ENCODE results near the gene THYN1. TPM values are rescaled to one million over a fixed set of nuclear protein-coding genes. Genes with fewer than 3 reads are reported as not detected.

THYN1 gene
- total and polyA plus RNA-seq, 9 donors = 41.0 to 91.8 (median 59.6) TPM

GRCh38 chr11:134254433-134255183, 1.5 kb upstream of the THYN1 start:
- H3K4me3 ChIP-seq = peak overlapping the region; percentile 92
- no peaks in the 10 kb centered on the region for H3K9me3 ChIP-seq
- TF ChIP-seq POLR2A (IDR thresholded peaks at IDR 0.05) = no peak
- TF ChIP-seq CTCF (IDR thresholded peaks at IDR 0.05) = no peak
- no peak for TF ChIP-seq EP300 (IDR thresholded peaks at IDR 0.05)
- no peaks in the 10 kb centered on the region for H3K36me3 ChIP-seq
- H3K4me1 ChIP-seq (ENCODE audit: insufficient read depth) = peaks cover 4% of the 10 kb centered on the region
- intact Hi-C loops (cut with DNase I) = no loop called here
- DNase-seq = no peak
- no peaks in the 10 kb centered on the region for H3K27me3 ChIP-seq
- no peak overlapping the region for H3K27ac ChIP-seq
- 60 to 64% (median 62%) methylated on average over 3 of the region's 3 CpGs for WGBS, 3 donors

- intact Hi-C loops (cut with DNase I) = no loop called here
- Histone ChIP-seq H3K27ac (peak overlapping the region in 1 of 2 donors; percentile 26), H3K27me3 (no peaks in the 10 kb centered on the region), H3K4me3 (peak overlapping the region; percentile 92), H3K4me1 (ENCODE audit: insufficient read depth) (peaks cover 4% of the 10 kb centered on the region), H3K9me3 (no peaks in the 10 kb centered on the region), H3K36me3 (no peaks in the 10 kb centered on the region)
- TF ChIP-seq CTCF (IDR thresholded peaks at IDR 0.05) (no peak), POLR2A (IDR thresholded peaks at IDR 0.05) (no peak), EP300 (IDR thresholded peaks at IDR 0.05) (no peak)
- 2 to 3% (median 2%) methylated on average over 27 of the region's 27 CpGs for WGBS, 3 donors
- DNase-seq = peak in 4 of 5 donors; percentile 31 to 52 (median 38)
Measured at GRCh38 chr11:134252346-134253187, 585 bp downstream of the THYN1 start.

GRCh38 chr11:134250675-134251074, 2.5 kb downstream of the THYN1 start:
- no peak for DNase-seq
- no peak for TF ChIP-seq EP300 (IDR thresholded peaks at IDR 0.05)
- no peak for TF ChIP-seq CTCF (IDR thresholded peaks at IDR 0.05)
- Histone ChIP-seq H3K9me3 (no peaks in the 10 kb centered on the region), H3K4me1 (ENCODE audit: insufficient read depth) (peaks cover 4% of the 10 kb centered on the region), H3K4me3 (no peak overlapping the region), H3K27me3 (no peaks in the 10 kb centered on the region), H3K27ac (no peak overlapping the region), H3K36me3 (no peaks in the 10 kb centered on the region)
- WGBS, 3 donors = 85 to 90% (median 86%) methylated on average over 2 of the region's 2 CpGs
- intact Hi-C loops (cut with DNase I) = no loop called here

- Histone ChIP-seq H3K4me1 (ENCODE audit: insufficient read depth) (peaks cover 4% of the 10 kb centered on the region), H3K9me3 (no peaks in the 10 kb centered on the region), H3K27me3 (no peaks in the 10 kb centered on the region), H3K27ac (no peak overlapping the region), H3K36me3 (no peaks in the 10 kb centered on the region), H3K4me3 (no peak overlapping the region)
- WGBS, 3 donors = 89 to 94% (median 92%) methylated on average over 3 of the region's 3 CpGs
- no peak for DNase-seq
- TF ChIP-seq POLR2A (IDR thresholded peaks at IDR 0.05) = no peak
- TF ChIP-seq CTCF (IDR thresholded peaks at IDR 0.05) = no peak
- no peak for TF ChIP-seq EP300 (IDR thresholded peaks at IDR 0.05)
- intact Hi-C loops (cut with DNase I) = no loop called here
Measured at GRCh38 chr11:134250246-134250645, 2.9 kb downstream of the THYN1 start.

Data from ovary (tissue), 9 donors.